Embryonic facial prominence (tissue), 1 donor: ENCODE data around the gene DDIT4.
A peak's percentile ranks its signal among the peaks of the same experiment; 100 is the strongest.
"Not testable (repeated sequence)": the region's sequence is repeated elsewhere in the genome, so short reads cannot be mapped to it uniquely, and the experiment has no call there.

Experiments used
- DNase-seq: peaks from one replicate; pipeline ENCODE4 v3.0.0-alpha.2; 2016; ENCODE audit errors: extremely low spot score

Gene DDIT4

GRCh38 chr10:72273410-72274212, at the start of gene DDIT4:
DDIT4 (plus strand) TSS chr10:72273924; CDS start chr10:72274217, 293 bp downstream.
- peak; percentile 97 for DNase-seq

DNA sequence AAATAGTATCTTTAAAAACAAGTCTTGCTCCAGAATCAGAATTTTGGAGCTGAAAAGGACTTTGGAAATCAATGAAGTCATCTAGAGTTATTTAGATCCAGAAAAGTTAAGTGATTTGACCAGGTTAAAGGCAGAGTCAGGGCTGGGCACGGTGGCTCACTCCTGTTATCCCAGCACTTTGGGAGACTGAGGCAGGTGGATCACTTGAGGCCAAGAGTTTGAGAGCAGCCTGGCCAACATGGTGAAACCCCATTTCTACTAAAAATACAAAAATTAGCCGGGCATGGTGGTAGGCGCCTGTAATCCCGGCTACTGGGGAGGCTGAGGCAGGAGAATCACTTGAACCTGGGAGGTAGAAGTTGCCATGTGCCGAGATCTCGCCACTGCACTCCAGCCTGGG, 49.5 kb upstream of the DDIT4 start:
- not testable (repeated sequence) for DNase-seq

GRCh38 chr10:72226418-72227027, 47.2 kb upstream of the DDIT4 start:
- DNase-seq = no peak

GRCh38 chr10:72227826-72228225, 45.9 kb upstream of the DDIT4 start:
- no peak for DNase-seq

DNA sequence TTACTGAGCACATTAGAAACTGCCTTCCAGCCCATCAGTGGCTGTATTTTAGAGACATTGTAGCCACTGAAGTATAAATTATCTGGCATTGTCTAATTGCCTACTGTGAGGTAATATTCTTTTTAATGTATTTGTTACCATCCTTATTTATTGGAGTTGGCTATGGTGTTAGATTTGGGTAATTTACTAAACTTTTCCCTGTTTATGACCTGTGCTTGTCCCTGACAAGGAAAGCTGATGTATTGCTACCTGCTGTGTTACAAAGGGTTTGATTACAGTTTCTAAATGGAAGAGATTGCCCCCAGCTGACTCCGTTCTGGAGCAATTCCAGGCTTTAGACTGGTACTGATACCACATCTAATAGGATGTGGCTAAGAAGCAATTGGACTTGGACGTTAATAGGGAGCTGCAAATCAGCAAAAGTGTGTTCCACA, 45.4 kb upstream of the DDIT4 start:
- DNase-seq = no peak

- no peak for DNase-seq
Measured at GRCh38 chr10:72229261-72230251, 44.2 kb upstream of the DDIT4 start.

DNA sequence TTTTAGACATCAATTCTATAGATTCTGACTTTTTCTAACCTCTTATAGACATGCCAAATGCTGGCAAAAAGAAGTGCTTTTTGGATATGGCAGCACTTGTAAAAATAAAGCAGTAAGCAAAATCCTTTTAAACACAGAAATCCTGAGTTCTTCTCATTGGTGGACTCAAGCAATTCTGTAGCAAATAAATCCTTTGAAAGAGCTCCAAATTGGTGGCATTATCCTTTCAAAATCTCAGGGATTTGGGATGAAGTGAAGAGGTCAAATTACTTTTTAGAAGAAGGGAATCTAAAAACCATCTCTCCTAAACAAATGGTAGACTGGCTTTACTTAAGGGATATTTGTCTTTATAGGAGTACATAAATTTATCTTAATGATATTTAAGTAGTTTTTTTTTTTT, 40.1 kb upstream of the DDIT4 start:
- DNase-seq = no peak

DNA sequence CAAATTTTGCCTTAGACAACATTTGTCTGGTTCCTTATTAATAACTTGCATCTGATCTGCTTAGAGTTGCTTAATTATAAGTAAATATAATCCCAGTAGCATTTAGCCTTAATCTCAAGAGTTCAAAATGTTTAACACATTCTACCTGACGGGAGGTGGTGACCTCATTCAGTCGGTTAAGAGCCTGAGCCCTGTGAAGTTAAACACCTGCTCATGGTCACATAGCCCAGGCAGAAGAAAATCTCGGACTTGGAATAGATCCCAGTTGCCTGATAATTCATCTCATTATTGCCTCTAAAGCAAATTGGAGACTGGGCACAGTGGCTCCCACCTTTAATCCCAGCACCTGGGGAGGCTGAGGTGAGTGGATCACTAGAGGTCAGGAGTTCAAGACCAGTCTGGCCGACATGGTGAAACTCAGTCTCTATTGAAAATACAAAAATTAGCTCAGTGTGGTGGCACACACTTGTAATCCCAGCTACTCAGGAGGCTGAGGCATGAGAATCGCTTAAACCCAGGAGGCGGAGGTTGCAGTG, 39.1 kb upstream of the DDIT4 start:
- no peak for DNase-seq

DNA sequence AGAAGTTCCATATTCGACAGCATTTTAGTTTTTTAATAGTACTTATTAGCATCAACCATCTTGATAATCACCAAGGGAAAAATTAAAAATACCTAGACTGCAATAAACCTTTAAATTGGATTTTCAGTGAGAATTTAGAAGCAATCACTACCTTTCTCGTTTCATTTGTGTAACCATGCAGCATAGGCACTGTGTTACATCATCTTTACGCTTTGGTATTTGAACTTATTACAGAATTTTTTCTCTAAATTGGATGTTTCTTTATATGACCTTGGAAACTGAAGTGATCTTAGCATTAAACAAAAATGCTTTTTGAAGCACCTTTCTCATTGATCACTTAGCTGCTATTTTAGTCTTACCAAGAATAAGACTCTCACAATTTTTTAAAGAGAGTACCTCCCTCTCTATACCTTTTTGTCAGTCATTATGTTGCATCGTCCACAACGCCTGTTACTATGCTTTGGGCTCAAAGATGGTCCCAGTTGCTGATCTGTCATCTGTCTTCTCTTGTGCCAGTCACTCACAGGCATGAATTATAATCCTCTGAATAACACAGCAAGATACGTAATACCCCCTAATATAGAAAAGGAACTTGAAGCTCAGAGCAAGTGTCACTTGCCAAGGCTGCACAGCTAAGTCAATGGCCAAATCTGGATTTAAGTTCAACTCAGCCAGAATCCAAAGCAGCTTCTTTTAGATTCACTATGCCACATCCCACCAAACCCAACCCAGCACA, 38.0 kb upstream of the DDIT4 start:
- no peak for DNase-seq

- DNase-seq = no peak
Measured at GRCh38 chr10:72238392-72239175, 35.1 kb upstream of the DDIT4 start.

- DNase-seq = no peak
Measured at GRCh38 chr10:72239409-72239808, 34.3 kb upstream of the DDIT4 start.

DNA sequence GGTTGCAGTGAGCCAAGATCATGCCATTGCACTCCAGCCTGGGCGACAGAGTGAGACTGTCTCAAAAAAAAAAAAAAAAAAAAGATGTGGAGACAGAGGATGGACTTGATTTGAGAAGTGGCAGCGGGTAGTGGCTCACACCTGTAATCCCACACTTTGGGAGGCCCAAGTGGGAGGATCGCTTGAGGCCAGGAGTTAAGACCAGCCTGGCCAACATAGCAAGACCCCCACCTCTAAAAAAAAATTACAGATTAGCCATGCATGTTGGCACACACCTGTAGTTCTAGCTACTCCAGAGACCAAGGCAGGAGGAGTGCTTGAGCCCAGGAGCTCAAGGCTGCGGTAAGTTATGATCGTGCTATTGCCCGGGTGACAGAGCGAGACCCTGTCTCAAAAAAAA, 33.4 kb upstream of the DDIT4 start:
- DNase-seq = no peak

DNA sequence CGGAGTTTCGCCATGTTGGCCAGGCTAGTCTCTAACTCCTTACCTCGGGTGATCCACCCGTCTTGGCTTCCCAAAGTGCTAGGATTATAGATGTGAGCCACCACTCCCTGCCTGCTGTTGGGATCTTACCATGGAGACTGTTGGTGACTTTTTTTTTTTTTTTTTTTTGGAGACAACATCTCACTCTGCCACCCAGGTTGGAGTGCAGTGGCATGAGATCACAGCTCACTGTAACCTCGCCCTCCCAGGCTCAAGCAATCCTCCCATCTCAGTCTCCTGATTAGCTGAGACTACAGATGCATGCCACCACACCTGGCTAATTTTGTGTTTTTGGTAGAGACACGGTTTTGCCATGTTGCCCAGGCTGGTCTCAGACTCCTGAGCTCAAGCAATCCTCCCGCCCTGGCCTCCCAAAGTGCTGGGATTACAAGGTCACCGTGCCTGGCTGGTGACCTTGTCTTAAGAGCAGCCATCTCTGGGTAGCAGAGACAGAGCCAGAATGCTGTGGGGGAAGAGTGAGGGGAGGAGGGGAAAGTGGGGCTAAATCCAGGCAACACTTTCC, 32.0 kb upstream of the DDIT4 start:
- DNase-seq = no peak

- DNase-seq = no peak
Measured at GRCh38 chr10:72242675-72243074, 31.0 kb upstream of the DDIT4 start.

- peak; percentile 72 for DNase-seq
Measured at GRCh38 chr10:72243822-72244437, 29.8 kb upstream of the DDIT4 start.

DNA sequence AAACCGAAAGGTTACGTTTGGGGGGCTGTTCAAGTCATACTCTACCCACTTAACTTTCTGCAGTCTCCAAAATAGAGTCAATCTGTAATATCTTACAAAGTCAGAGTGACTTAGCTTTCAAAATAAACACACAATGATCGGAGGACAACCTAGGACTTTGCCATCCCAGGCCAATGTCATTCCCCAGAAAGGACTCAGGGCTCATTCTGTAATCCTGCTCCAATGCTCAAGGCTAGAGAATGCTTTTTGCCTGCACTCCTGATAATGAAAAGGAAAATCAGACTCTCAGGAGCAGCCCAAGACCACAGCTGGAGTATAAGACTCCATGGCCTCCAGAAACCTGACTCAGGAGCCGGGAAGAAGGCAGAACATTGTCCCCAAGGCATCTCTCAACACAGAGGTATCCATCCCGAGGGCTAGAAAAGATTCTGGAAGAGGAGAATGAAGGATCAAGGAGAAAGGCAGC, 29.1 kb upstream of the DDIT4 start:
- no peak for DNase-seq

- DNase-seq = no peak
Measured at GRCh38 chr10:72245949-72246525, 27.7 kb upstream of the DDIT4 start.

- DNase-seq = peak; percentile 34
Measured at GRCh38 chr10:72248468-72249151, 25.1 kb upstream of the DDIT4 start.
